Activated T-cell treated with anti-CD3 and anti-CD28 coated beads, Interleukin-2, amount 50 U/mL, for 4 hours (primary cell): Measurements from ENCODE around the gene DCAF7. TPM values are rescaled to one million over a fixed set of nuclear protein-coding genes. Genes with fewer than 3 reads are reported as not detected.

Experiments used
- ATAC-seq, 2 donors: fragments of 200-7000 bp; cut with Tn5 transposase; one replicate each; pipeline ENCODE4 v1.10.0; 2021
- DNase-seq: peaks from one replicate; pipeline ENCODE4 v3.0.0-alpha.2; 2020
- H3K27me3 Mint-ChIP-seq: one replicate; pipeline ENCODE4 v1.8.0; 2021; ENCODE audit warnings: low read depth, mixed read lengths
- H3K36me3 Mint-ChIP-seq: one replicate; pipeline ENCODE4 v1.8.0; 2022; ENCODE audit warnings: mixed read lengths; ENCODE audit not compliant: insufficient read depth
- H3K4me1 Mint-ChIP-seq: one replicate; pipeline ENCODE4 v1.8.0; 2021; ENCODE audit warnings: low read depth, mixed read lengths
- H3K4me3 Mint-ChIP-seq: one replicate; pipeline ENCODE4 v1.8.0; 2021; ENCODE audit warnings: mild to moderate bottlenecking, moderate library complexity, mixed read lengths
- H3K9me3 Mint-ChIP-seq: one replicate; pipeline ENCODE4 v1.8.0; 2021; ENCODE audit warnings: mixed read lengths
- total RNA-seq, 3 donors: library from RNA; stranded (reverse); gene quantifications; one replicate each; pipeline ENCODE4 v1.2.1, GENCODE V29; 2021

Gene DCAF7, protein sequence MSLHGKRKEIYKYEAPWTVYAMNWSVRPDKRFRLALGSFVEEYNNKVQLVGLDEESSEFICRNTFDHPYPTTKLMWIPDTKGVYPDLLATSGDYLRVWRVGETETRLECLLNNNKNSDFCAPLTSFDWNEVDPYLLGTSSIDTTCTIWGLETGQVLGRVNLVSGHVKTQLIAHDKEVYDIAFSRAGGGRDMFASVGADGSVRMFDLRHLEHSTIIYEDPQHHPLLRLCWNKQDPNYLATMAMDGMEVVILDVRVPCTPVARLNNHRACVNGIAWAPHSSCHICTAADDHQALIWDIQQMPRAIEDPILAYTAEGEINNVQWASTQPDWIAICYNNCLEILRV
- 10 to 100 TPM; 82.1 to 89.7 (median 86.0) TPM for total RNA-seq

DNA sequence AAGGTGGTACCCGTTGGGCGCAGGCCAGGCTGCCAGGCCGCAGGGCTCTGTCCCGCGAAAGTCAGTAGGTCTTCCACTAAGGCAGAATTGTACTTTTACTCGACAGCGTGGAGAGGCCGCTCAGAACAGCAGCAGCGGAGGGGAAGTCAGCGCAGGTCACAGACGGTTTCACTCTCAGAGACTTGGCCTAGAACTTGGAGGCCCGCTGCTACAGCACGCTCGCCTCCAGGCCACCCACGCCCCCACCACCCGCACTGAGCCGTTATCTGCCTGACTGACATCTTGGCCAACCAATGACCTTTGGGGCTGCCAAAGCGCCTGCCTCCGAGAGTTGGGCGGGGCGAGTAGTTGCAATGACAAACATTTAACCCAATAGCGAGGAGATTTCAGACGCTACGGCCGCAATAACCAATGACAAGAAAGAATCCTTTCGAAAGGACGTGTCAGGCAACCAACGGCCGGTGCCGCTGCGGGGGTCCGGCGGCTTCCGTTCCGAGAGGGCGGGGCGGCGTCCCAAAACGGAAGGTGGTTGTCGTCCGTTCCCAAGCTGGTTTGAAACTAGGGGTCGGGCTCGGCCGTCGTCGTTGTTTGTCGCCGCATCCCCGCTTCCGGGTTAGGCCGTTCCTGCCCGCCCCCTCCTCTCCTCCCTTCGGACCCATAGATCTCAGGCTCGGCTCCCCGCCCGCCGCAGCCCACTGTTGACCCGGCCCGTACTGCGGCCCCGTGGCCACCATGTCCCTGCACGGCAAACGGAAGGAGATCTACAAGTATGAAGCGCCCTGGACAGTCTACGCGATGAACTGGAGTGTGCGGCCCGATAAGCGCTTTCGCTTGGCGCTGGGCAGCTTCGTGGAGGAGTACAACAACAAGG, at the start of gene DCAF7:
DCAF7 (plus strand) TSS at position 532 of the 871 bp plus-strand sequence; CDS start at position 733, 201 bp downstream.
- peak; percentile 93 to 94 for ATAC-seq
- Mint-ChIP-seq H3K4me1 (peaks cover 39% of the 10 kb centered on the region), H3K9me3 (no peaks in the 10 kb centered on the region), H3K4me3 (peak within 1 kb of the TSS; percentile 99), H3K27me3 (no peaks in the 10 kb centered on the region), H3K36me3 (peaks cover 4% of the 10 kb centered on the region)
- DNase-seq = peak; percentile 99

DNA sequence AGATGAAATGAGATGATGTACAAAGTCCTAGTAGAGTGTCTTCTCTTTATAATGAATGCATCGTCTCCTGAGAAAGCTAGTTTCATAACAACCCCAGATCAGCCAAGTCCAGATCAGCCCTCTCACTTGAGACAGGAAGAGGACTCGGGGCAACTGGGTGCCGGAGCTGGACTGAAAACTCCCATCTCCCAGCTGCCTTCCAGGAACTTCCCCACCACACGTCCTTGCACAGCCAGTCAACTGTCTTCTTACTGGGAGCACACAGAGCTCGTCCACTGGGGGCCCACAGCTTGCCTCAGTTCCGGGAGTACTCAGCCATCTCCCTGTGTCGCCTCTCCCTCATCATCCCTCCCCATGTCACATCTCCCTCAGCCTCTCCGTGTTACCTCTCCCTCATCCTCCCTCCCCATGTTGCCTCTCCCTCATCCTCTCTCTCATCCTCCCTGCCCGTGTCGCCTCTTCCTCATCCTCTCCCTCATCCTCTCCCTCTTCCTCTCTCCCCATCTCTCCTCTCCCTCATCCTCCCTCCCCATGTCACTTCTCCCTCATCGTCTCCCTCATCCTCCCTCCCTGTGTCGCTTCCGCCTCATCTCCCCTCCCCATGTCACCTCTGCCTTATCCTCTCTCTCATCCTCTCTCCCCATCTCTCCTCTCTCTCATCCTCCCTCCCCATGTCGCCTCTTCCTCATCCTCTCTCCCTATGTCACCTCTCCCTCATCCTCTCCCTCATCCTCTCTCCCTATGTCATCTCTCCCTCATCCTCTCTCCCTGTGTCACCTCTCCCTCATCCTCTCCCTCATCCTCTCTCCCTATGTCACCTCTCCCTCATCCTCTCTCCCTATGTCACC, 49.5 kb upstream of the DCAF7 start:
- no peak for ATAC-seq
- Mint-ChIP-seq H3K4me3 (no peak overlapping the region), H3K36me3 (no peaks in the 10 kb centered on the region), H3K4me1 (no peaks in the 10 kb centered on the region), H3K27me3 (peaks cover 18% of the 10 kb centered on the region), H3K9me3 (peaks cover 5% of the 10 kb centered on the region)
- DNase-seq = no peak

DNA sequence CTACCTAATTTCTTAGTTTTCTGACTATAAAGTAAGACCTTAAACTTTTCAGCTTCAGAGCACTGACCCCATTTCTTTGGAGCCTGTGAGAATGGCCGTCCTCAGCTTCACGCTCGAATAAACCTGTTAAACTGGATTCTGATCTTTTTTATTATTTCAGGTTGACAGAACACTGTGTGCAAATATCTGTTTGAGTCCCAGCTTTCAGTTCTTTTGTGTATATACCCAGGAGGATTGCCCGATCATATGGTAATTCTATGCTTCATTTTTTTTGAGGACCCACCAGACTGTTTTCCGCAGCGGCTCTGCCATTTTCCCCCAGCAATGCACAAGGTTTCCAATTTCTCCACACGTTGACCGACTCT, 47.0 kb upstream of the DCAF7 start:
- Mint-ChIP-seq H3K9me3 (peaks cover 6% of the 10 kb centered on the region), H3K4me3 (no peak overlapping the region), H3K36me3 (no peaks in the 10 kb centered on the region), H3K27me3 (peaks cover 27% of the 10 kb centered on the region), H3K4me1 (no peaks in the 10 kb centered on the region)
- DNase-seq (no peak), ATAC-seq (no peak)

DNA sequence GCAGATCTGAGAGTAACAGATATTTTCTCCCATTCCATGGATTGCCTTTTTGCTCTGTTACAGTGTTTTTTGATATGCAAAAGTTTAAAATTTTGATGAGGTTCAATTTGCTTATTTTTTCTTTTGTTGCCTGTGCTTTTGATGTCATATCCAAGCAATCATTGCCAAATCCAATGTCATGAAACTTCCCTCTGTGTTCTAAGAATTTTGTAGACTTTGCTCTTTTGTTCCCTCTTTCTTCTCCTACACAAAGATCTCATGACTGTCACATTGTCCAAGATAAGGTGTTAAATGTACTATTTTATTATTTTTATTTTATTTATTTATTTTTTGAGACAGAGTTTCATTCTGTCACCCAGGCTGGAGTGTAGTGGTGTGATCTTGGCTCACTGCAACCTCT, 46.0 kb upstream of the DCAF7 start:
- Mint-ChIP-seq H3K36me3 (no peaks in the 10 kb centered on the region), H3K27me3 (peaks cover 27% of the 10 kb centered on the region), H3K9me3 (peaks cover 6% of the 10 kb centered on the region), H3K4me3 (no peak overlapping the region), H3K4me1 (no peaks in the 10 kb centered on the region)
- DNase-seq (no peak), ATAC-seq (no peak)

DNA sequence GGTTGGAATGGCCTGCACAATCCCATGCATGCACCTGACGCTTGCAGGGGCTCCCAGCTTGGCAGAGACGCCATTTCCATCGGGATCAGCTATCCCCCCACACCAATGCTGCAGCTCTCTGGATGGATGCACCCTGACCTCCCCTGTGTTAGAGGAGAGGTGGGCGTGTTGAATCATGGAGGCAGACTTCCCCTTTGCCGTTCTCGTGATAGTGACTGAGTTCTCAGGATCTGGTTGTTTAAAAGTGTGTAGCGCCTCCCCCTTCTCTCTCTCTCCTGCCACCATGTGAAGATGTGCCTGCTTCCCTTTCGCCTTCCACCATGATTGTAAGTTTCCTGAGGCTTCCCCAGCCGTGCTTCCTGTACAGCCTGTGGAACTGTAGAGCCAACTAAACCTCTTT, 44.9 kb upstream of the DCAF7 start:
- Mint-ChIP-seq H3K36me3 (no peaks in the 10 kb centered on the region), H3K9me3 (peaks cover 6% of the 10 kb centered on the region), H3K4me1 (no peaks in the 10 kb centered on the region), H3K4me3 (no peak overlapping the region), H3K27me3 (peaks cover 27% of the 10 kb centered on the region)
- ATAC-seq (no peak), DNase-seq (no peak)

DNA sequence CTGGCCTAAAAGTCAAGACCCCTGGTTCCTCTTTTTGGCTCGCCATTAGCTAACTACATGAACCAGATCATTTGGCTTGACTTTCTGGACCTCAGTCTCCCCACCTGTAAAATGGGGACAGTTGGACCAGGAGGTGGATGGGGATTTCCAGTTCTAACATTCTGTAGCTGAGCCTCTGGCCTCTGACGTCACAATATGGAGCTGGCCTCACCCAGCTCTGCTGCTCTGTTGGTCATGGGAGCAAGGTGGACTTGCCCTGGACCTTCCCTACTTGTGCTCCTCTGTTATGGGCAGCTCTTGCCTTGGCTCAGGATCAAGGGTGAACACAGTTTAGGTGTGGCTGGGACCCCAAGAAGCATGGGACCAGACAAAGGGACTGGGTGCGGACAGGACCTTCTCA, 43.6 kb upstream of the DCAF7 start:
- Mint-ChIP-seq H3K27me3 (peaks cover 23% of the 10 kb centered on the region), H3K4me1 (no peaks in the 10 kb centered on the region), H3K9me3 (peaks cover 6% of the 10 kb centered on the region), H3K4me3 (no peak overlapping the region), H3K36me3 (no peaks in the 10 kb centered on the region)
- DNase-seq (no peak), ATAC-seq (no peak)

DNA sequence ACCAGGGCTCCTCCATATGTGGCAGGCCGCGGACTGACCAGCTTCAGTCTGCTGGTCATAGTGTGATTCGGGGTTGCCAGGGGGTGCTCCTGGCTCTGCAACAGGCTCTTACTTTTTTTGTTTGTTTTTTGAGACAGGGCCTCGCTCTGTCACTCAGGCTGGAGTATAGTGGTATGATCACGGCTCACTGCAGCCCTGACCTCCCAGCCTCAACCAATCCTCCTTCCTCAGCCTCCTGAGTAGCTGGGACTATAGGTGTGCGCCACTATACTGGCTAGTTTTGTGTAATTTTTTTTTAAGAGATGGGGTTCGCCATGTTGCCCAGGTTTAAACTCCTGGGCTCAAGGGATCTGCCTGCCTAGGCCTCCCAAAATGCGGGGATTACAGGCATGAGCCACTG, 38.9 kb upstream of the DCAF7 start:
- no peaks in the 10 kb centered on the region for H3K4me1 Mint-ChIP-seq
- DNase-seq = no peak
- no peak for ATAC-seq
- no peaks in the 10 kb centered on the region for H3K36me3 Mint-ChIP-seq
- peaks cover 11% of the 10 kb centered on the region for H3K27me3 Mint-ChIP-seq
- H3K4me3 Mint-ChIP-seq = no peak overlapping the region
- no peaks in the 10 kb centered on the region for H3K9me3 Mint-ChIP-seq

DNA sequence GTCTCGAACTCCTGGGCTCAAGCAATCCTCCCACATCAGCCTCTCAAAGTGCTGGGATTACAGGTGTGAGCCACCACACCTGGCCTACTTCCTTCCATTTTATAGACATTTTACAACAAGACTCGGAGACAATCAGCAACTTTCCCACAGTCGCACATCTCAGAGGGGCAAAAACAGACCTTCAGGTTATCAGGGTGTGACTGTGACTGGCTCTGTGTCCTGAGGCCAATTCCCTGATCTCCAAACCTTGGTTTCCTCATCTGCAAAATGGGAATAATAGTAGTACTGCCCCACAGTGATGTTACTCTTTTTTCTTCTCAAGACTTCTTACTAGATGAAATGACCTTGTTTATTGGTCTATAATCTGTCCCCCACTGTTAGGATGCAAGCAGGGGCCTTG, 37.9 kb upstream of the DCAF7 start:
- no peak for ATAC-seq
- H3K4me3 Mint-ChIP-seq = no peak overlapping the region
- H3K9me3 Mint-ChIP-seq = no peaks in the 10 kb centered on the region
- no peaks in the 10 kb centered on the region for H3K36me3 Mint-ChIP-seq
- DNase-seq = no peak
- H3K27me3 Mint-ChIP-seq = peaks cover 10% of the 10 kb centered on the region
- no peaks in the 10 kb centered on the region for H3K4me1 Mint-ChIP-seq

DNA sequence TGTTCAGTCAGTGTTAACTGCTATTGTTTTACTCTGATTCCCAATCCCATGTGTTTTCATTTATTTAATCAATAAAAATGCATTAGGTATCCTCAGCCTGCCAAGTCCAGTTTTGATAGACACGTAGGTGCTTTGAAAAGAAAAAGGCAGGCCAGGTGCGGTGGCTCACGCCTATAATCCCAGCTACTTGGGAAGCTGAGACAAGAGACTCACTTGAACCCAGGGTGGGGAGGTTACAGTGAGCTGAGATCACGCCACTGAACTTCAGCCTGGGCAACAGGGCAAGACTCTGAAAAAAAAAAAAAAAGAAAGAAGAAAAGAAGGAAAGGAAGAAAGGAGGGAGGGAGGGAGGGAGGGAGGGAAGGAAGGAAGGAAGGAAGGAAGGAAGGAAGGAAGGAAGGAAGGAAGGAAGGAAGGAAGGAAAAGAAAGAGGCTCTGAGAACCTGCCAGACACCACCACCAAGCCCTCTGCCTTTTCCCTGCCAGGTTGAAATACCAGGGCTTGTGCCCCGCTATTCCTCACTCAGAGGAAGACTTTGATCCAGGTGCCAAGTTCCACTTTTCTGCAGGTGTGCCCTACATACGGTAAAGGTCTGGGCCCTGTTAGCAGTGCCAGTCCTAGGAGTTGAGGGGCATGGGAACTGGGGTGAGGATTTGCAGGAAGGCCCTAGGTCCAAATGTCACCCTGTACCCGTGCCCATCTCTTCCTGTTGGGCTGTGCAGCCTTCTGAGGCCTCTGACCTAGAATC, 37.2 kb upstream of the DCAF7 start:
- Mint-ChIP-seq H3K4me1 (no peaks in the 10 kb centered on the region), H3K27me3 (peaks cover 10% of the 10 kb centered on the region), H3K36me3 (no peaks in the 10 kb centered on the region), H3K9me3 (no peaks in the 10 kb centered on the region), H3K4me3 (no peak overlapping the region)
- ATAC-seq (no peak), DNase-seq (no peak)

DNA sequence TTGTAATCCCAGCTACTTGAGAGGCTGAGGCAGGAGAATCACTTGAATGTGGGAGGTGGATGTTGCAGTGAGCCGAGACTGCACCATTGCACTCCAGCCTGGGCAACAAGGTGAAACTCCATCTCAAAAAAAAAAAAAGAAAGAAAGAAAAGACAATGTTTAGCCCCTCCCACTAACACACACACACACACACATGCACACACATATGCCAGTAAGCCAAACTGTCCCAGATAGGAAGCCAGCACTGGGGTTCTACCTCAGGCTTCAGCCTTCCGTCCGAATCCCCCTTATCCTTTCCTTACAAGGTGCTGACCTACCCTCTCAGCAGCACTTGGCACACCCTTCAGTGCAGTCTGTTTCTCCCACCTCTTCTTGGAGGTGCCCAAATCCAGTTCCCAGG, 35.8 kb upstream of the DCAF7 start:
- Mint-ChIP-seq H3K27me3 (peaks cover 10% of the 10 kb centered on the region), H3K4me3 (no peak overlapping the region), H3K9me3 (no peaks in the 10 kb centered on the region), H3K36me3 (no peaks in the 10 kb centered on the region), H3K4me1 (no peaks in the 10 kb centered on the region)
- no peak for DNase-seq
- ATAC-seq = no peak

DNA sequence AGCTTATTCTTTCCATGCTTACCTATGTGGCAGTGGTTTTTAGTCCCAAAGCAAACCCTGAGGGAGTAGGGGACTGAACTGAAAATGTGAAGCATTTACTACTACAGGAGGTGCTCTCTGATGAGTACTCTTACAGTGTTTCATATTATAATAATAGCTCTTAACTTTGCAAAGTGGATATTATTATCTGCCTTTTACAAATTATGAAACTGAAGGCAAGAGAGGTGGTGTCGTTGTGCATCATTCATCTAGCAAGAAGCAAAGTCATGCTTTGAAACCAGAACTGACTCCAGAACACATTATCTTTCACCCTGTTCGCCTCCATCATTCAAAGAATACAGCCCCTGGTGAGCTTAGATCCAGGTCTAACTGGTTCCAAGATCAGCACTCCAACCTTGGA, 35.3 kb upstream of the DCAF7 start:
- Mint-ChIP-seq H3K36me3 (no peaks in the 10 kb centered on the region), H3K4me1 (no peaks in the 10 kb centered on the region), H3K9me3 (no peaks in the 10 kb centered on the region), H3K4me3 (no peak overlapping the region), H3K27me3 (peaks cover 10% of the 10 kb centered on the region)
- DNase-seq (no peak), ATAC-seq (no peak)

DNA sequence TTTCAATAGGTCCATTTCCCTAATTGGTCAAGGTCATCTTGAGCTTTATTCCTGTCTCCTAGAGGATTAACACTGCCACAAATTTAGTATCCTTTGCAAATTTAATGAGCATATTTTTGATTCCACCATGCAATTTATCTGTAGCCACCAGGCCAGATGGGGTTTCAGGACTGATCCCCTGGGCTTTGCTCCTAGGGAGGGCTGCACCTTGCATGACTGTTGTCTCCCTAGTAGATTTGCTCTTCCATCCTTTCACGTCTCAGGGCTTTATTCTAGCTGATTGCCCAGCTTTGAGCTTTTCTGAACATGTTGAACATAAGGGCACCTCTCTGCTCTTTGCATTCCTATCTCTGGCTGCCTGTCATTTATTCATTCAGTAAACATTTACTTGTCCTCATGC, 34.9 kb upstream of the DCAF7 start:
- no peaks in the 10 kb centered on the region for H3K4me1 Mint-ChIP-seq
- H3K36me3 Mint-ChIP-seq = no peaks in the 10 kb centered on the region
- H3K9me3 Mint-ChIP-seq = no peaks in the 10 kb centered on the region
- DNase-seq (no peak), ATAC-seq (no peak)
- H3K4me3 Mint-ChIP-seq = no peak overlapping the region
- H3K27me3 Mint-ChIP-seq = peaks cover 10% of the 10 kb centered on the region

DNA sequence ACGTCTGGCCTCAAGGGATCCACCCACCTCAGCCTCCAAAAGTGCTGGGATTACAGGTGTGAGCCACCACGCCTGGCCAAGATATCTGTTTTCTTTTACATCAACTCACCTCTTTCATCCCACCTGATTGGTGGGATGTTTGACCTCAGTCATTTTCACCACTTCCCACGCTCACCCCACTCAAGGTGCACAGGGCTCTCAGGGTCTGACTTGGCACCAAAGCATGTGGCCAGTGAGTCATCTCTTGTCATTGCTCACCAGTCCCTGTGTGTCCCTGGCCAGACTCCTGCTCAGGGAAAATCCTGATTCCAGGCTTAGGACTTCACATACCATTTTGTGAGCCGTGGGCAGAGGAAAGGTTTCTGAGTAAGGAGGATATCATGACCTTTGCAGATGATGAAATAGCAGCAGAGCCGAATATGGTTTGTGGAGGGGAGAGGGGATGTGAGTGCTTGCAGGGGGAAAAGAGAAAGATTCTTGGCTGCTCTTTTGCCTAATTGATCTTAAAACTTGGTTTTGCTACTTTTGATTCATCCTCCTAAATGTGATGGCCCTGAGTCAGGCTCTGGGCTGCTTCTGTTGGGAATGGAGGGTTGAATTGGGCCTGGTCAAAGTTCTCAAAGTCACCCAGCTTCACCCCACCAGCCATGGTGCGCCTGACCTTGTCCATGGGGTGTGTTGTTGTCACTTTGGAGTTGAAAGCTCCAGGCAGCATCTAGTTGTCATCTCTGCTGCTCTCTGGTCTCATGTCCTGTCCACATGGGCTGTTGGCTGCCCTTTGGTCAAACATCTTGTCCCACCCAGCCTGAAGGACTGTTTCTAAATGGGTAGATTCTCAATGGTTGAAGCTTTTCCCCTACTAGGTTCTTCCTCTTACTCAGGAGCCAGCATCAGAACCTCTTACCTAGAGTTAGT, 33.1 kb upstream of the DCAF7 start:
- Mint-ChIP-seq H3K9me3 (no peaks in the 10 kb centered on the region), H3K27me3 (peaks cover 13% of the 10 kb centered on the region), H3K36me3 (no peaks in the 10 kb centered on the region), H3K4me1 (no peaks in the 10 kb centered on the region), H3K4me3 (no peak overlapping the region)
- peak; percentile 58 to 84 for ATAC-seq
- DNase-seq = no peak
